Liver (tissue), 9 donors: ENCODE results near the gene TAGLN. TPM values are rescaled to one million over a fixed set of nuclear protein-coding genes. Genes with fewer than 3 reads are reported as not detected.

Experiments
- DNase-seq: peaks from one replicate; pipeline ENCODE4 v3.0.0-alpha.2; 2017; ENCODE audit warnings: low spot score
- H3K27ac ChIP-seq, 2 donors: one replicate each; pipeline ENCODE4 v1.7.0; 2013; ENCODE audit warnings: inconsistent platforms in 2 of 2, low read length in 2 of 2, control low read depth in 1 of 2, low read depth in 1 of 2, mild to moderate bottlenecking in 1 of 2
- H3K27me3 ChIP-seq, 4 donors: one replicate each; pipeline versions ENCODE4 v1.6.1 to v1.7.0; 2013; ENCODE audit warnings: low read length in 3 of 4, inconsistent platforms in 1 of 4, mild to moderate bottlenecking in 1 of 4, moderate library complexity in 1 of 4; ENCODE audit not compliant: control insufficient read depth in 4 of 4, insufficient read depth in 4 of 4
- H3K36me3 ChIP-seq, 4 donors: one replicate each; pipeline versions ENCODE4 v1.6.1 to v1.7.0; 2013; ENCODE audit warnings: low read length in 3 of 4, mild to moderate bottlenecking in 3 of 4, low read depth in 1 of 4, moderate library complexity in 1 of 4; ENCODE audit not compliant: control insufficient read depth in 4 of 4, insufficient read depth in 3 of 4
- H3K4me1 ChIP-seq, 4 donors: one replicate each; pipeline versions ENCODE4 v1.6.1 to v1.7.0; 2013; ENCODE audit warnings: low read length in 3 of 4, mild to moderate bottlenecking in 3 of 4, moderate library complexity in 1 of 4; ENCODE audit not compliant: control insufficient read depth in 4 of 4, insufficient read depth in 4 of 4
- H3K4me3 ChIP-seq, 3 donors: one replicate each; pipeline versions ENCODE4 v1.6.1 to v1.7.0; 2013; ENCODE audit warnings: low read length in 3 of 3, control low read depth in 1 of 3, low read depth in 1 of 3, mild to moderate bottlenecking in 1 of 3
- H3K9ac ChIP-seq, 2 donors: one replicate each; pipeline ENCODE4 v1.7.0; 2013; ENCODE audit warnings: low read length in 2 of 2, mild to moderate bottlenecking in 2 of 2, moderate library complexity in 2 of 2, control low read depth in 1 of 2, low read depth in 1 of 2
- H3K9me3 ChIP-seq, 4 donors: one replicate each; pipeline versions ENCODE4 v1.6.1 to v1.7.0; 2013; ENCODE audit warnings: low read length in 3 of 4; ENCODE audit not compliant: control insufficient read depth in 4 of 4
- CTCF ChIP-seq: fragments of 150-350 bp; IDR thresholded peaks from 2 replicates; pipeline ENCODE4 v1.5.1; 2017; ENCODE audit warnings: improper control_type of control experiment, low read depth, low read length; ENCODE audit not compliant: missing input control
- EGR1 ChIP-seq, 2 donors: IDR thresholded peaks; 2 replicates each; pipeline ENCODE4 v1.6.1; 2016 to 2018; ENCODE audit warnings: antibody characterized with exemption in 2 of 2, low read depth in 2 of 2
- FOXA1 ChIP-seq: IDR thresholded peaks from 2 replicates; pipeline ENCODE4 v1.6.1; 2016; ENCODE audit warnings: antibody characterized with exemption
- FOXA2 ChIP-seq: IDR thresholded peaks from 2 replicates; pipeline ENCODE4 v1.6.1; 2016; ENCODE audit warnings: antibody characterized with exemption
- GABPA ChIP-seq, 2 donors: IDR thresholded peaks in 1 of 2; conservative IDR thresholded peaks in 1 of 2; 2 replicates each; pipeline ENCODE4 v1.6.1; 2016; ENCODE audit warnings: antibody characterized with exemption in 2 of 2, mild to moderate bottlenecking in 1 of 2, moderate library complexity in 1 of 2
- HNF4A ChIP-seq, 2 donors: conservative IDR thresholded peaks; 2 replicates each; pipeline ENCODE4 v1.6.1; 2016; ENCODE audit warnings: antibody characterized with exemption in 2 of 2, mild to moderate bottlenecking in 2 of 2
- HNF4G ChIP-seq: IDR thresholded peaks from 2 replicates; pipeline ENCODE4 v1.6.1; 2016; ENCODE audit warnings: antibody characterized with exemption
- JUND ChIP-seq, 2 donors: IDR thresholded peaks; 2 replicates each; pipeline ENCODE4 v1.6.1; 2016; ENCODE audit warnings: antibody characterized with exemption in 2 of 2
- NR2F2 ChIP-seq: IDR thresholded peaks from 2 replicates; pipeline ENCODE4 v1.6.1; 2016; ENCODE audit warnings: antibody characterized with exemption
- RAD21 ChIP-seq, 2 donors: IDR thresholded peaks; 2 replicates each; pipeline ENCODE4 v1.6.1; 2016; ENCODE audit warnings: antibody characterized with exemption in 2 of 2, mild to moderate bottlenecking in 2 of 2
- REST ChIP-seq: IDR thresholded peaks from 2 replicates; pipeline ENCODE4 v1.6.1; 2016; ENCODE audit warnings: antibody characterized with exemption, mild to moderate bottlenecking
- RXRA ChIP-seq, 2 donors: IDR thresholded peaks; 2 replicates each; pipeline ENCODE4 v1.6.1; 2017 to 2018; ENCODE audit warnings: antibody characterized with exemption in 2 of 2, mild to moderate bottlenecking in 1 of 2
- SP1 ChIP-seq: IDR thresholded peaks from 2 replicates; pipeline ENCODE4 v1.6.1; 2018; ENCODE audit warnings: antibody characterized with exemption, mild to moderate bottlenecking
- TAF1 ChIP-seq: conservative IDR thresholded peaks from 2 replicates; pipeline ENCODE4 v1.6.1; 2016; ENCODE audit warnings: antibody characterized with exemption, mild to moderate bottlenecking
- YY1 ChIP-seq: IDR thresholded peaks from 2 replicates; pipeline ENCODE4 v1.6.1; 2016; ENCODE audit warnings: antibody characterized with exemption, mild to moderate bottlenecking
- ZBTB33 ChIP-seq: IDR thresholded peaks from 2 replicates; pipeline ENCODE4 v1.6.1; 2016; ENCODE audit warnings: antibody characterized with exemption
- WGBS: extraction: QIAGEN DNeasy Blood & Tissue Kit; methylation state at CpG from one replicate; pipeline ENCODE4 v1.1.7; 2013; 5-methylcytosine and 5-hydroxymethylcytosine counted together
- polyA plus RNA-seq, 2 donors: library from polyadenylated mRNA; stranded (reverse) in 1 of 2; unstranded in 1 of 2; fragments of 200-250 nt in 1 of 2; fragments of >200 nt in 1 of 2; fragmentation: Nextera tagmentation in 1 of 2; extraction: Ambion mirVana in 1 of 2; gene quantifications; one replicate each; pipeline versions ENCODE4 v1.2.1 to v1.2.3, GENCODE V29; 2013 to 2015
- total RNA-seq, 2 donors: library from RNA; depleted of rRNA; stranded (reverse); fragments of >200 nt; gene quantifications; one replicate each; pipeline ENCODE4 v1.2.3, GENCODE V29; 2014
- donor health status: healthy.
- donor health status: healthy.
- donor health status: healthy.
- donor health status: healthy.
- donor health status: healthy.

Gene TAGLN
- total and polyA plus RNA-seq, 4 donors, result 7.4 to 309 (median 96.2) TPM

GRCh38 chr11:117189191-117189940 lies 9.8 kb upstream of the TAGLN start:
- H3K27me3 ChIP-seq, result no peaks in the 10 kb centered on the region
- no peak overlapping the region for H3K9ac ChIP-seq
- TF ChIP-seq RAD21 (IDR thresholded peaks at IDR 0.05) (no peak), HNF4A (conservative IDR thresholded peaks at IDR 0.05) (no peak), GABPA (IDR thresholded peaks at IDR 0.05 in 1 of 2, conservative IDR thresholded peaks at IDR 0.05 in 1 of 2) (no peak), TAF1 (no peak), JUND (IDR thresholded peaks at IDR 0.05) (no peak), REST (no peak), NR2F2 (no peak), HNF4G (no peak)
- H3K27ac ChIP-seq, result no peak overlapping the region
- DNase-seq, result no peak
- whole genome bisulfite sequencing, result 94% methylated on average over 22 of the region's 22 CpGs
- H3K4me3 ChIP-seq, result no peak overlapping the region
- peaks cover 13 to 79% (median 20%) of the 10 kb centered on the region in 4 donors for H3K36me3 ChIP-seq
- no peaks in the 10 kb centered on the region for H3K9me3 ChIP-seq
- peaks cover 0 to 3% (median 0%) of the 10 kb centered on the region in 4 donors for H3K4me1 ChIP-seq

GRCh38 chr11:117189941-117190544 lies 9.1 kb upstream of the TAGLN start:
- WGBS, result 88% methylated on average over 8 of the region's 8 CpGs
- H3K27ac ChIP-seq, result no peak overlapping the region
- H3K27me3 ChIP-seq, result no peaks in the 10 kb centered on the region
- H3K4me3 ChIP-seq, result no peak overlapping the region
- H3K9me3 ChIP-seq, result no peaks in the 10 kb centered on the region
- peaks cover 0 to 3% (median 0%) of the 10 kb centered on the region in 4 donors for H3K4me1 ChIP-seq
- H3K9ac ChIP-seq, result no peak overlapping the region
- peaks cover 13 to 77% (median 20%) of the 10 kb centered on the region in 4 donors for H3K36me3 ChIP-seq
- DNase-seq, result no peak
- no peak for TF ChIP-seq FOXA2
- TF ChIP-seq YY1, result no peak
- TF ChIP-seq REST, result no peak
- TF ChIP-seq CTCF, result no peak
- TF ChIP-seq FOXA1, result no peak
- no peak for TF ChIP-seq GABPA (IDR thresholded peaks at IDR 0.05 in 1 of 2, conservative IDR thresholded peaks at IDR 0.05 in 1 of 2)
- TF ChIP-seq SP1, result no peak
- no peak for TF ChIP-seq HNF4A (conservative IDR thresholded peaks at IDR 0.05)
- TF ChIP-seq EGR1 (IDR thresholded peaks at IDR 0.05; ENCODE audit: low read depth in 2 of 2), result no peak
- TF ChIP-seq RXRA (IDR thresholded peaks at IDR 0.05), result no peak
- TF ChIP-seq HNF4G, result no peak
- TF ChIP-seq ZBTB33, result no peak
